CD4-positive, alpha-beta T cell treated with Interleukin-10 for 1 hour (primary cell): ENCODE data around the gene ZNF521.
"Not testable (repeated sequence)": the region's sequence is repeated elsewhere in the genome, so short reads cannot be mapped to it uniquely, and the experiment has no call there.

Experiments used
- DNase-seq: peaks from one replicate; pipeline ENCODE4 v3.0.0-alpha.2; 2020

The ZNF521 gene

DNA sequence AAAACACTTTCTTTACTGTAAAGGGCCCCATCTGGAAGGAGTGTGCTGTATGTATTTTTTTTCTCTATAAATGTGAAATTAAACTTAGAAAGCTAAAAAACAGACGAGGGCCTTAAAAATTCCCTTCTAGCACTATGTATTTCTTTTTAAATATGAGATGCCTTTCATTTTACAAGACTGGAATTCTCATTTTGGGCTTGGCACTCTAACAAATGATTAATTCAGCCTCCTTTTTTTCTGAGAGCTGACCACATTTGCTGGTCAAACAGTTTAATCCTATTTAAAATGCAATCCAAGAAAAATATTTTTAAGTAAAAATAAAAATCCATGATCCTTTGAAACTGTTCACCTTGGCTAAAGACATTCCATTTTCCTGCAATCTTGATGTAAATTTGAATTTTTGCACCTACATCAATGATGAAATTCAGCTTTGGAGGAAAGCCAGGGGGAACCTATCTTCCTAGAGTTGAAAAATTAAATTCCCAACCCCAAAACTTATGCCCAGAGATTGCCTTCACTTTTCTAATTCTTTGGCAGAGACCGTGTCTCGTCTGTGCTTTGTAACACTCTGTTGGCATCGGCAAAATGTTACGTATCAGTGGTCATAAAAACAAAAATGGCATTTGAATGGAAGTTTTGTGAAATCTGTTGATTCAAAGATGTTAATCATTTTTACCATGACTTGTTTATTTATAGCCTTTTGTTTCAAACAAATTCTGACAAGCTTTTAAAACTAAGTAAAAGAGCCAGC is 284.5 kb downstream of the ZNF521 start:
- DNase-seq = no peak

DNA sequence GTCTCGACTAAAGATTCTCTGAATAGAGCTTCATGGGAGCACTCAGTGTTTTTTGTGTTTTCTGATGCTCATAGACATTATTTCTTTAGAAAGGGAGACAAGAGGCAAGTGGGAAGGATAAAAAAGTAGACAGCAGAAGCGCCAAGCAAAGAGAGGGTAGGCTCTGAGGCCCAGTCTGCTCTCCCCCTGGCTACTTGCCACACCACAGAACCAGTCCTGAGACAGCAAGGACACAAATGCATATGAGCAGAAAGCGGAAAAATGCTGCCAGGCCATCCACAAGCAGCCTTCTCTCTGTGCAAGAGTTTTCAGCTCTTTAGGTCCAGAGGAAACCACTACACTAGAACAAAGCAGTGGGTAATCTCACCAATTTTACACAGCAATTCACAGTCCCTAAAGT is 285.4 kb downstream of the ZNF521 start:
- no peak for DNase-seq

DNA sequence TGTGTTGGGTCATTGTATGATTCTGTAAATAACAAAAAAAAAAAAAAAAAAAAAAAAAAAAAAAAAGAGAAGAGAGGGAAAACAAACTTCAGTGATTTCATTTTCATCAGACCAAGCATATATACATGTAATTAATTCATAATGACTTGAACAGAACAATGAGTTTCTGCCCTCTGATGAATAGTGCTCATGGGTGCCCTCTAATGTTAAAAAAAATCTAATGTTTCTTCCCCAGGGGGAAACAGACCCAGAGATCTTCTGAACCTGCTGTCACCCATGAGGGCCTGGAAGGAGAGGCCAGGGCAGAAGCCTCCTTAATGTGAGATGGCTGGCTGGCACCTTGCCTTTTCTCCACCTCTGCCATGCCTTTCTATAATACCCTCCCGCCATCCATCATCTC is 289.2 kb downstream of the ZNF521 start:
- DNase-seq = no peak

DNA sequence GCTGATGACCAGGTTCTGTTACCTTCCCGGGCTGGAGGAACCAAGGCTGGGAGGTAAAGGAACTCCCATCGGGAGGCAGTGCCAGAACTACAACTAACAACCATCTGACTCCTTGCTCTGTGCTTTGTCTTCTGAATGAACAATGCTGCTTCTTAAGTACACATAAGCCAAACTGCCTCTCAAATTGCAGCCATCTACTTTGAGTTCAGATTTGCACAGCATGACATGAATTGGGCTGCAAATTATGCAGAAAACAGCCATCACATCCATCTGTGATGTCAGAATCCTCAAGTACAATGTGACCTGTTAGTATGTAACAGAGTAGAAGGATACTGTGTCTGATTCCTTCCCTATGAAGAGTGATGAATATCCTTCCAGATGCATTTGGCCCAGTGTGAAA is 290.6 kb downstream of the ZNF521 start:
- DNase-seq = no peak

DNA sequence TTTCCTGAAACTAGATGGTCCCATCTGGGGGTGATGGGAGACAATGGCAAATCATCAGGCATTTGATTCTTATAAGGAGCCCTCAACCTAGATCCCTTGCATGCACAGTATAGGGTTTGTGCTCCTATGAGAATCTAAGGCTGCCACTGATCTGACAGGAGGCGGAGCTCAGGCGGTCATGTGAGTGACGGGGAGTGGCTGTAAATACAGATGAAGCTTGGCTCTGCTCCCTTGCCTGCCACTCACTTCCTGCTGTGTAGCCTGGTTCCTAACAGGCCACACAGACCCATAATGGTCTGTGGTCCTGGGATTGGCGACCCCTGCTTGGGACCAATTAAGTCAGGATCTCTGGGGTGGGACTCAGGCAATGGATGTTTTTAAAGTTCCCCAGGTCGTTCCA is 293.4 kb downstream of the ZNF521 start:
- DNase-seq = no peak

DNA sequence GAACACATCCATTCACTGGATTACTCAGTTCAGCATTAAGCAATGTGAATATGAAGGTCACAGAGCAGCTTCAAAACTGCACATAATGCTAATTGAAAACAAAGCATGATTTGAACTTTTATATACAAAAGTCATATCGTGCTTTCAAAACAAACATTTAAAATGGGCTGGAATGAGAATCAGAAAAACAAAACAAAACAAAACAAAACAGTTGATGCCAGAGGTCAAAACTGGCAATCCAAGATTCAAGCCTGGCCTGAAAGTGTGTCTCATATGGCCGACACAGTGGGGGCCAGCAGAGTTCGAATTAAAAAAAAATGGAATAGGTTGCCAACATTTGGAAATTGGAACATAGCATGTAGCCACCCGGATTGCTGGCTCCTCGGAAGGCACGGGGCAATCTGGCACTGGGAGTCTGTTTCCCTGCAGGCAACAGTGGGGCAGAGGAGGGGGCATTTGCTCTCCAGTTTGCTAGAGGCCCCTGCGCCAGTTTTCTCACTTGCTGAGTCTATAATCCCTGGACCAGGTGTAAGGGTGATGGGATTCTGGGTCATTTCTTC is 294.4 kb downstream of the ZNF521 start:
- DNase-seq = no peak

DNA sequence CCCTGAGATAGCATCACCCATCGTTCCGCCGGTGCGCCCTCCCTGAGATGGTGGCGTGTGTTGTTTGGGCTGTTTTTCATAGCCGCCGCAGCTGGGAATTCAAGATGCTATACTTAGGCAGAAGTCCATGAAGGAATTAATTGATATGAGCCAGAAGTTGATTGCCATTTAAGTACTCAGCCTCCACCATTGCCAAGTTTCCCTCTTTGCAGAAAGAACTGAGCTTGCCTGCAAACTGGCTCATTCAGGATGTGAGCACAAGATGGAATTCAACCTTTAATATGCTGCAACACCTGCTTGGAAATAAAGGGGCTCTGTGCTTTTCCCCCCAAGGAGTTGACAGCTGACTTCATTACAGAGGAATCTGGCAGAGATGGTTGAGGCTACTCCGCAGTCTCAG is 295.5 kb downstream of the ZNF521 start:
- DNase-seq = no peak

DNA sequence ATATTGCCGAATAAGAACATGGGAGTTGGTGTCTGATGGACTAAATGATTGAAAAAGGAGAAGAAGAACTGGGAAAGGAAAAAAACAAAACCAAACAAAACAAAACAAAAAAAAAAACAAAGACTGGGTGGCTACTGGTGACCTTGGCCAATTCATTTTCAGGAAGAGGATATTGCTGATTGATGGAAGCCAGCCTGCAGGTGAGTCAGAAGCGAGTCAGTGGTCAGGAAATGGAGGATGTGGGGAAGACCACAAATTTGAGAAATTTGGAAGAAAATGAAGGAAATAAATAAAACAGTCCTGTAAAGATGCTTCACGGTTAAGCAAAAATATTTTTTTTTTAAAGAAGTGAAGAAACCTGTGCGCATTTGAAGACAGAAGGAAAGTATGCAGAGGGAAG is 296.9 kb downstream of the ZNF521 start:
- DNase-seq = no peak

DNA sequence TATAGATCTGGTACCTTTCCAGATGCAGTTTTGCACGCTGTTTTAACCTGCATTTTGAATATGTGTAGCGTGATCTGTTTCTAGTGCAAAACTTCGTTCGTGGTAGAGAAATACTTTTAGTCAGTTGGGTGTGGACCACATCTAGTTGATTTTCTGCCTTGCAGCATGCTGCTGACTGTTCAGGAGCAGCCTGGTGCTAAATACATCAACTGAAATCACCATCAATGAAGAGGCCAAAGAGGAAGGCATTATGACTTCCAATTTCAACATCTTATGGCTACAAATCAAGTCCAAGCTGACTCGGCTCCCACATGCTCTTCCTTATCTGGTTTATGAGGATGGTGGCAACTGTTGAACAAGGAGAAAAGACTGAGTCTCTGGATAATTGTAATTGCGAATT is 298.5 kb downstream of the ZNF521 start:
- DNase-seq = no peak

DNA sequence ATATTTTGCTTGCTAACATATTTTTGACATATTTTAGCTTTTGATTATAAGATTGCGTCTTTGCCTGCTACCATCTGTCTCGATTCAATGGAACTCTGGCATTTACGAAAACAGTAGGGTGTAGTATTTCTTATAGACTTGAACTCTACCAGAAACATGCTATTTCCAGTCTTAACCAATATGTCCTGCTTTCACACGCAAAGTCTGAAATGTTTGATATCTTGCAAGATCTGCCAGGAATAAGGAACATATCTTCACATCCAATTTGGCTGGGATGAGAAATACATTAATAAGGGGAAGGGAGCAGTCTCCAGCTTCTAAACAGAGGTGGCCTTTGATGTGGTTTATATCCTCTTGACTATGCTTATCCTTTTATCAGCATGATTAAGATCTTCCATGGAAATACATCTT is 299.4 kb downstream of the ZNF521 start:
- no peak for DNase-seq

DNA sequence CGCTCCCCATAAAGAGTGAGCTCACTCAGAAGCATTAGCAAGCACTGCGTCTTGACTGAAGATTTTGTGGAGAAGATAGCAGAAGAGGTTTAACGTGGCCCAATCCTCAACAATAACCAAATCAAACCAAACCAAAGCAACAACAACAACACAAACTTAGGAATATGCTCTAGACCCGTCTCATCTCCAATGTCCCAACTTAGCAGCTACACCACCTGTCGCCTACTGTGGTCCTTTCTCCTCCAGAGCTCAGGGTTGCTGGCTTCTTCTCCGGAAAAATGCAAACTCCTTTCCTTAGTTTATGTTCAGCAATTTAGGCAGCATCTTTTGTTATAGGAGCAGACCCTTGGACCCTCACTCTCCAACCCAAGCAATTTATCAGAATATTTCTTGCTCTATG is 301.4 kb downstream of the ZNF521 start:
- DNase-seq = no peak

DNA sequence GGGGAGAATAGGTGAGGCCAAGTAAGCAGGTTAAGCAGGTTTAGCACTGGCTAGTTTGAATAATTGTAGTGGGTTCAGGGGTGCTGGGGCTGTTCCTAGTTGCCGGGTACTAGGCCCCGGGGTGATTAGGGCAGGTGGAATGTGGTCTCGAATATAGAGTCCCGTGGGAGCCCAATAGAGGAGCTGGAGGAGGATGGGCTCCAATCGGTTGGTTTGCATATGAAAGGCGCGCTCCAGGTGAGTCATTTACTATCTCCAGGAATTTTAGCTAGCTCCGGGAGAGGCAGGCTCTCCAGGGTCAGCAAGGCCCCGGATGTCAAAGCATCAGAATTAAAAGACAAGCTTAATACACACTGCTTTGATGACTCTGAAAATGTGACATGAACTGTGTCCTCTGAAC is 304.0 kb downstream of the ZNF521 start:
- DNase-seq = no peak

DNA sequence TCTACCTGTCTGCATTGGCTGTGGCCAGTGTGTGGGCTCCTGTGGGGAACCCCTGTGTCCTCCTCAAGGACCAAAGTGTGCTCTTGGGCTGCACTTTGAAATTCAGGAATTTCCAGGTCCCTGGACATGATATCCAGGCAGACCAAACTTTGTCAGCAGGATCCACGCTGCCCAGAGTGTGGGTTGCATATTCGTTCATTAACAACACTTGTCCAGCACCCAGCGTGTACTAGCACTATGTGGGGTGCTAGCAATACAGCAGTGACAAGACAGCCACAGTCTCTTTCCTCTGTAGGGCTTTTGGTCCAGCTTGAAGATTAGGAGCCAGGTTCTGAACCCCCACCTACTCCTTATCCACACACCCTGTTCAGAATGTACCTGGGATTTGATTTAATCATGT is 304.5 kb downstream of the ZNF521 start:
- DNase-seq = no peak

DNA sequence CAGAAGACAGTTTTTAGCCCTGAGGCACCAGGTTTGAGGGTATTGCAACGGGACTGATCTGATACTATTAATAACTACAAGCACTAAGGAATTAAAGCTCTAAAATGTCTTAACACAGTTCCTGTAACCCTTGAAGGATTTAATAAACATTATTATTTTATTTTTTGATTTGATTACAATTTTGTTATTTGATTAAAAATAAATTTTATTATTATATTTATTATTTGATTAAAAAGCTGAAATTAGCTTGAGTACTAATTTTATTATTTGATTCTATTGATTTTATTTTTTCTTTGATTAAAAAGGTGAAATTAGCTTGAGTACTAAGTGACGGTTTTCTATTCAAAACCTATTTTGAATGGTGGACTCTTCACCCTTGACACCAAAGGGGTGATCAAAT is 307.3 kb downstream of the ZNF521 start:
- DNase-seq = no peak

DNA sequence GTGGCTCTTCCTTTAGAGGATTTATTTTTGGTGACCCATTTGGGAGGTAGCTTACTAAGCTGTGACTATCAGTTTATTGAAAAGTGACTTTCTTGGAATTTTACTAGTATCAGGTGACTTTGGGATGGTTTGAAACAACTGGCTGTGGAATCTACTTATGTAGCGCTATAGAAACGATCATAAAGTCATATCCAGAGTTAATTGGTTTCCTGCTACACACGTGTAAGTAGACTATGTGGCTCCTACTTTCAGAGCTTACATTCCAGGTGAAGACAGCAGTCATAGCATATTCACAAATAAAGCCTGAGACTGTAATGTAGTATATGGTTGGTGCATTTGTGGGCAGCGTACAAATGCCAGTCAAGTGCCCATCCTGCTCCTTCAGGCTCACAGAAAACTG is 308.9 kb downstream of the ZNF521 start:
- no peak for DNase-seq

DNA sequence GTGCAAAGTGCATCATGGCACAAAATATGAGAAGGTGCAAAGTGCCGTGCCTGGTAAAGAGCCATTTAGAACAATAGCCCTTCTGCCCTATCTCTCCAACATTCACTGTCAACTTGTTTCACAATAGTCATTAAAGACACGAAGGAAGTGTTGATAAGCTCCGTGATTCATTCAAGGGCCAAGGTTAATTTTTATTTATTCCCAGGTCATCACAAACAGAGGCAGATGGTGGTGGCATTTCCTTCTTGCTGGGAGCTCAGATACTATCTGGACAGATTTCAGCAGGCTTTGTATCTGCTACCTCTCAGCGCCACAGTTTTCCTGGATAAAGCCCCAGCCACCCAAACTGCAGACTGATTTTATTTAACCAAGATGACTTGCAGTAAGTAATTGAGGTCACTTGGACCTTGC is 309.3 kb downstream of the ZNF521 start:
- DNase-seq = no peak

DNA sequence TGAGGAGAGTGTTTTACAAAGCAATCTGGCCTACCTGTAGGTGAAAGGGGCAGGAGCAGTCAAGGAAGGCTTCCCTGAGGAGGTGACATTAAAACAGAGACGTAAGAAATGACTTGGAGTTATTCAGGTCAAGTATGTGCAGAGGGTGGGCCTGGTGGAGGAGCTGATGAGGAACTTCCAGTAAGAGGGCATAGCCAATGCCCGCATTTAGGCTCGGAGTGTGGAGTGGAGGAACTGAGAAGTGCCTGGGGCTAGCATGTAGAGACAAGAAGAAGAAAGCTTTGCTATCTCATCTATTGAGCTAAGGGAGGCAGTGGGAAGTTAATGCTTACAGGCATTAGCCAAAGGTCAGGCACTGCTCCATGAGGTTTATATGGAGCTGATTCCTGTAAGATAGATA is 312.2 kb downstream of the ZNF521 start:
- no peak for DNase-seq

DNA sequence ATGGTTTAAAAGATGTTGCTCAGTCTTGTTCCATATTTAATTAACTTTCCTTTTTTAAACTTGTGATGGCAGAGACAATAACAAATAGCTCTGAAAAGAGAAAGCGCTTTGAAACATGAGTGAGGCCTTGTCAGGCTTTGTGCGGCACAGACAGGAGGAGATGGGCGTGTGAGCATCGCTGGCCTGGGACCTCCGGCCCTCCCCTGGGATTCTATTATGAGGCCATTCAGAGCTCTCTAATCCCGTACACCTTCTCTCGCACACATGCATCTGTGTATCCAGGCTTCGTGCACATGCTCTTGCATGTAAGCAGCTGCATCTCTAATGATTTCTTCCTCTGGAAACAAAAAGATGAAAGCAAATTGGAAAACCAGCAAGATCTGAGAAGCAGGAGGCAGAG is 313.7 kb downstream of the ZNF521 start:
- DNase-seq = no peak

DNA sequence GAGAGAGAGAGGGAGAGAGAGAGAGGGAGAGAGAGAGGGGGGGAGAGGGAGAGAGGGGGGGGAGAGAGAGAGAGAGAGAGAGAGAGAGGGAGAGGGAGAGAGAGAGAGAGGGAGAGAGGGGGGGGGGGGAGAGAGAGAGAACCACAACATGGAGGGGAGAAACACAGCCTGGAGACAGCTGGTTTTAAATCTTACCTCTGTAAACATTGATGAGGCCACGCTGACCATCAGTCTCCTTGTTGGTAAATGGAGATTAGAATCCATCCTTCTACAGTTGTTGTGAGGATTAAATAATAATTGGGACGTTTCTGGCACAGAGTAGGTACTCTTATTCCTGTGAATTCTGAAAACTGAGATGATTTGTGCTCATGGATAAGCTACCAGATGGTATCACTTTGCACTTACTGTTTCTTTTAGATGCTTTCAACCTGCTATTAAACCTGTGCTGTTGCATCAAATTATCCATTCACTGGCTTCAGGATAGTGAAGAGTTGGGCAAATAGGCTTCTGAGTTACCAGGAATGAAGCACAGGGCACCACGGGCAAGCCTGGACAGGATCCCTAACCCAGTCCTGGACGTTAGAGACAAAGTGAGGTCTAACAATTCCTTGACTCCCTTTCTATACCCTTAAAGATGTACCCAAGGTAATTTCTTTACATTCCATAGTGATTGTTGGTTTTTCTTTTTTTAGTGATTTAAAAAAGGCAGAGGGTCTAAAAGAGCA is 318.1 kb downstream of the ZNF521 start:
- no peak for DNase-seq

DNA sequence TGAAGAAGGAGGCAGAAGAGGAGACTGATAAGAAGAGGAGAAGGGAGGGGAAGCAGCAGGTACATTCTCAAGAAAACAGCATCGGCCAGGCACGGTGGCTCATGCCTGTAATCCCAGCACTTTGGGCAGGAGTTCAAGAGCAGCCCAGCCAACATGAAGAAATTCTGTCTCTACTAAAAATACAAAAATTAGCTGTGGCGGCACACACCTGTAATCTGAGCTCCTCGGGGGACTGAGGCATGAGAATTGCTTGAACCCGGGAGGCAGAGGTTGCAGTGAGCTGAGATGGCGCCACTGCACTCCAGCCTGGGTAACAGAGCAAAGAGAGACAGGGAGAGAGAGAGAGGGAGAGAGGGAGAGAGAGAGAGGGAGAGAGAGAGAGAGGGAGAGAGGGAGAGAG is 318.8 kb downstream of the ZNF521 start:
- DNase-seq = not testable (repeated sequence)

DNA sequence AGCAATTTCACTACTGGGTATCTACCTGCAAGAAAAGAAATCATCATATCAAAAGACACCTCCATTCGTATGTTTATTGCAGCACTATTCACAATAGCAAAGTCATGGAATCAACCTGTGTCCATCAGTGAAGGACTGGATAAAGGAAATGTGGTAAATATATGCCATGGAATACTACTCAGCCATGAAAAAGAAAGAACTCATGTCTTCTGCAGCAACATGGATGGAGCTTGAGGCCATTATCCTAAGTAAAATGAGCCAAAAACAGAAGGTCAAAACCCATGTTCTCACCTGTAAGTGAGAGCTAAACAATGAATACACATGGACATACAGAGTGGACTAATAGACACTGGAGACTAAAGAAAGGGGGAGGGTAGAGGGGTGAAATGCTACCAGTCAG is 322.2 kb downstream of the ZNF521 start:
- DNase-seq = no peak

DNA sequence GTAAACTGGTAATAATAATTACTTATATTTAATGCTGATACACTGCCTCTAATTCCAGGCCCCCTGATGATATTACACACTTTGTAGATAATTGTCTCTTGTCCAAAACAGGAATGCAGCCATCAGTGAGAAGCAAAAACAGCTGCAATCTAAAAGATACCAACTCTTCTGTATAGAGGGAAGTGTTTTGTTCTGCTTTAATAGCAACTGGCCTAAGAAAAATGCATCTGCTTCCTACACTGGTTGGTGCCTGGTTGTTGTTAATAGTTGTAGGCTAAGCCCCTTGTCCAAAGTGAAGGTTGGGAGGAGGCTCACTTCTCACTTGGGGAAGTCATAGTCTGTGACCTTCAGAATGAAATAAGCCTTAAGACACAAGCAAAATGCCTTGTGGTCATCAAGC is 332.0 kb downstream of the ZNF521 start:
- DNase-seq = no peak

DNA sequence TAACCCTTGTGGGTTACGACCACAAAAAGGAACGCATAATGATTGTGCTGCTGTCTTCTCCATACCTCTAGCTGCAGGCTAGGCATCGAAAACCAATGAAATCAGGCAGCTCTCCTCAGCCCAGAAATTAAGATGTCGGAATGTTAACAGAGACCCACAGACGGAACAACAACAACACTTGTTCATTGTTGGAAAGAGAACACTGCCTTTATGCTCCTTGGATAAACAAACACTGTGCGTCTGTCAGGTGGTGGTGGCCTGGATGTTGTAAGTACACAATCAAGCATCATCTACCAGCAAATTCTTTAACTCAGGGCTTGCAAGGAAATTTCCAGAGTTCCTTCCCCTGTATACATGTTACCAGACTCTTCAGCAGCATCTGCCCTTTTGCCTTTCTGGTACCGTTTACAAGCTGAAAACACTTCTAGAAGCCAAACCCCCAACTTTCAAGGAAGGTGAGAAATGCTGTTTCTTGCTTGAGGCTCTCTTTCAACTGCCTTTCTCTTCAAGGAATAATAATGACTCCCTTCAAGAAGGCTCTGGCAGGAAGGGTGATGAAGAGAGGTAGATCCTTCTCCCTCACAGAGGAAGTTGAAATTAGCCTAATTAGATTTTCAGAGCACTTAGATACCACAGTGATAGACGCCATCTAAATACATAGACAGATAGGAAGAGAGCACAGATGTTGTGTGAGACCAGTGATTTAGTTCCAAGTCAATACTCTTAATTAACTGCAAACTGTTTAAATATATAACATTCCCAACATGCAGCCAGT is 332.7 kb downstream of the ZNF521 start:
- DNase-seq = no peak

DNA sequence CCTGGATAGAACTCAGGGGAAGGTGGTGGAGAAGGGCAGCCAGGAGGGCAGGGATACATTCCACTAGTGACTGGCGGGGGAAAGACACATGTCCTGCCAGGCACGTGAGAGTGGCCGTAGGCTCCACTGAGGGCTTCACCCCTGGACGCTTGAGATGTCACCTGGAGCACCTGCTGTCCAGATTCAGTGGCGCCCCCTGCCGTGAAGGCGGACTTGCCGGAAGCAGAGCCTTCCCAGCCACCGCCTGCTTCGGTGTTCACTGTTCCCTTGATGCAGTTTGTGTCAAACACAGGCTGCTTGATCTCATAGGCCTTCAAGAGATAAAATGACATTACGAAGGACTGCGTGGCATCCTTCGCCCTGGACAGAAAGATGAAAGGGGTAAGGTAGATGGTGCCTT is 335.3 kb downstream of the ZNF521 start:
- DNase-seq = no peak
